Renal cortical epithelial cell (primary cell): ENCODE results near the gene SNTA1. TPM values are rescaled to one million over a fixed set of nuclear protein-coding genes. Genes with fewer than 3 reads are reported as not detected.
"Not testable (repeated sequence)": the region's sequence is repeated elsewhere in the genome, so short reads cannot be mapped to it uniquely, and the experiment has no call there.

ENCODE experiments used
- DNase-seq: peaks from one replicate; pipeline ENCODE4 v3.0.0-alpha.2; 2011; ENCODE audit warnings: low read depth
- total RNA-seq: library from RNA; depleted of rRNA; stranded (reverse); fragments of >200 nt; gene quantifications from 2 replicates; pipeline ENCODE4 v1.2.3, GENCODE V29; 2014

Gene SNTA1
- total RNA-seq, 1 donor from 2014 or later = 11.0 TPM

GRCh38 chr20:33393609-33394008 is 50.0 kb downstream of the SNTA1 start:
- DNase-seq = no peak

- DNase-seq = no peak
Measured at GRCh38 chr20:33391722-33392415, 51.7 kb downstream of the SNTA1 start.

- not testable (repeated sequence) for DNase-seq
Measured at GRCh38 chr20:33389326-33389725, 54.2 kb downstream of the SNTA1 start.

- DNase-seq = no peak
Measured at GRCh38 chr20:33388268-33388667, 55.3 kb downstream of the SNTA1 start.

- no peak for DNase-seq
Measured at GRCh38 chr20:33387177-33387576, 56.4 kb downstream of the SNTA1 start.

GRCh38 chr20:33386673-33387072 is 56.9 kb downstream of the SNTA1 start:
- no peak for DNase-seq

GRCh38 chr20:33377366-33377765 is 66.2 kb downstream of the SNTA1 start:
- no peak for DNase-seq

- peak; percentile 91 for DNase-seq
Measured at GRCh38 chr20:33373735-33374605, 69.6 kb downstream of the SNTA1 start.

GRCh38 chr20:33372993-33373441 is 70.5 kb downstream of the SNTA1 start:
- peak; percentile 66 for DNase-seq

- DNase-seq = peak; percentile 81
Measured at GRCh38 chr20:33370291-33370690, 73.3 kb downstream of the SNTA1 start.

GRCh38 chr20:33362898-33363297 is 80.7 kb downstream of the SNTA1 start:
- no peak for DNase-seq

- DNase-seq = no peak
Measured at GRCh38 chr20:33359399-33360261, 83.9 kb downstream of the SNTA1 start.

Other genes with a start within 250 kb of the SNTA1 start
- not detected in 2 replicates for gene BPIFA3, start 226.4 kb downstream of the SNTA1 start, total RNA-seq
- gene BPIFA1, start 207.8 kb downstream of the SNTA1 start, total RNA-seq = not detected in 2 replicates
- not detected in 2 replicates for gene BPIFB1, start 160.5 kb downstream of the SNTA1 start, total RNA-seq
- 24.4 and 41.7 TPM in 2 replicates for gene CDK5RAP1, start 42.2 kb downstream of the SNTA1 start, total RNA-seq
- 4.7 and 13.6 TPM in 2 replicates for gene CBFA2T2, start 46.3 kb upstream of the SNTA1 start, total RNA-seq
- 0.35 TPM in 1 of 2 replicates, not detected in the other for gene C20orf144, start 218.6 kb upstream of the SNTA1 start, total RNA-seq
- gene ACTL10, start 223.2 kb upstream of the SNTA1 start, total RNA-seq = 2.8 and 4.2 TPM in 2 replicates
- 18.8 and 29.8 TPM in 2 replicates for gene NECAB3, start 230.7 kb upstream of the SNTA1 start, total RNA-seq
- gene E2F1, start 242.6 kb upstream of the SNTA1 start, total RNA-seq = 0.89 and 4.3 TPM in 2 replicates